Activated T-cell treated with anti-CD3 and anti-CD28 coated beads, Interleukin-2, amount 50 U/mL, for 4 hours (primary cell): Measurements from ENCODE around the gene MRPL11. TPM values are rescaled to one million over a fixed set of nuclear protein-coding genes. Genes with fewer than 3 reads are reported as not detected.

Experiments
- ATAC-seq, 2 donors: fragments of 200-7000 bp; cut with Tn5 transposase; one replicate each; pipeline ENCODE4 v1.10.0; 2021
- DNase-seq: peaks from one replicate; pipeline ENCODE4 v3.0.0-alpha.2; 2020
- H3K27me3 Mint-ChIP-seq: one replicate; pipeline ENCODE4 v1.8.0; 2021; ENCODE audit warnings: low read depth, mixed read lengths
- H3K36me3 Mint-ChIP-seq: one replicate; pipeline ENCODE4 v1.8.0; 2022; ENCODE audit warnings: mixed read lengths; ENCODE audit not compliant: insufficient read depth
- H3K4me1 Mint-ChIP-seq: one replicate; pipeline ENCODE4 v1.8.0; 2021; ENCODE audit warnings: low read depth, mixed read lengths
- H3K4me3 Mint-ChIP-seq: one replicate; pipeline ENCODE4 v1.8.0; 2021; ENCODE audit warnings: mild to moderate bottlenecking, moderate library complexity, mixed read lengths
- H3K9me3 Mint-ChIP-seq: one replicate; pipeline ENCODE4 v1.8.0; 2021; ENCODE audit warnings: mixed read lengths
- total RNA-seq, 3 donors: library from RNA; stranded (reverse); gene quantifications; one replicate each; pipeline ENCODE4 v1.2.1, GENCODE V29; 2021

Gene MRPL11
- total RNA-seq, 3 donors from 2014 or later = 124 to 141 (median 129) TPM

DNA sequence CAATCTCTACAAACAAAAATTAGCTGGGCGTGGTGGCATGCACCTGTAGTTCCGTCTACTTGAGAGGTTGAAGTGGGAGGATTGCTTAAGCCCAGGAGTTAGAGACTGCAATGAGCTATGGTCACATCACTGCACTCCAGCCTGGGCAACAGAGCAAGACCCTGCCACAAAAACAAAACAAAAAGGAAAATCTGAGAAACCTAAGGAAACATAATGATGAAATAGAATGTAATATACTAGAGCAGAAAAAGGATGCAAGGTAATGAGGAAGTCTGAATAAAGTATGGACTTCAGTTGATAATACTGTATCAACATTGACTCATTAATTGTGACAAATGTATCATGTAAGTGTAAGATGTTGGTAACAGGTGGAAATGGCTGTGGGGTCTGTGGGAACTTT is 9.7 kb downstream of the MRPL11 start:
- ATAC-seq (no peak), DNase-seq (no peak)
- Mint-ChIP-seq H3K4me3 (no peak overlapping the region), H3K9me3 (no peaks in the 10 kb centered on the region), H3K4me1 (no peaks in the 10 kb centered on the region), H3K36me3 (peaks cover 5% of the 10 kb centered on the region), H3K27me3 (peaks cover 4% of the 10 kb centered on the region)

DNA sequence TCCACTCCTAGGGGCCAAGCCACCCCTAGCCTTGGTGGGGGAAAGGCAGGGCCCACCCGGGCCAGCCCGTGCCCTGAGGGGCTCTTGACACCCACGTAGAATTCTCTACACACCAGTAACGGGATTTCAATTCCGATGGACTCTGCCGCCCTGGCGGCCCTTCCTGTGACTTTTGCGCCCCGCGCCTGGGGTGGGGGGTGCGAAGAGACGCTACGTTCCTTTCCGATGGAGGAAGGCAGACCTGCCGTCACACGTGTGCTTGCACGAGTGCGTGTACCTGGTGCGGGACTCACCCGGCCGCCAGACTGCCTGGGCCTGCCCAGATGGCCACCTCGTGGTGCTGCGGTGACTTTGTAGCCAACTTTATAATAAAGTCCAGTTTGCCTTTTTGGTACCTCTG is 12.3 kb downstream of the MRPL11 start:
- no peak for DNase-seq
- H3K36me3 Mint-ChIP-seq = peaks cover 2% of the 10 kb centered on the region
- ATAC-seq = no peak
- H3K27me3 Mint-ChIP-seq = peaks cover 4% of the 10 kb centered on the region
- H3K4me3 Mint-ChIP-seq = no peak overlapping the region
- H3K4me1 Mint-ChIP-seq = peaks cover 3% of the 10 kb centered on the region
- no peaks in the 10 kb centered on the region for H3K9me3 Mint-ChIP-seq

GRCh38 chr11:66421492-66422205 is 17.0 kb downstream of the MRPL11 start:
- peak; percentile 87 for DNase-seq
- H3K27me3 Mint-ChIP-seq = peaks cover 31% of the 10 kb centered on the region
- no peak overlapping the region for H3K4me3 Mint-ChIP-seq
- no peaks in the 10 kb centered on the region for H3K36me3 Mint-ChIP-seq
- H3K4me1 Mint-ChIP-seq = peaks cover 30% of the 10 kb centered on the region
- H3K9me3 Mint-ChIP-seq = peaks cover 7% of the 10 kb centered on the region
- peak; percentile 59 to 63 for ATAC-seq

GRCh38 chr11:66420671-66421476 is 17.8 kb downstream of the MRPL11 start, which contains the start of gene NPAS4:
NPAS4 (plus strand) TSS chr11:66421035; CDS start chr11:66421180, 145 bp downstream.
- Mint-ChIP-seq H3K9me3 (peaks cover 7% of the 10 kb centered on the region), H3K4me3 (no peak within 1 kb of the TSS), H3K27me3 (peaks cover 39% of the 10 kb centered on the region), H3K36me3 (no peaks in the 10 kb centered on the region), H3K4me1 (peaks cover 32% of the 10 kb centered on the region)
- no peak for DNase-seq
- ATAC-seq = no peak

- DNase-seq (no peak), ATAC-seq (no peak)
- Mint-ChIP-seq H3K27me3 (peaks cover 46% of the 10 kb centered on the region), H3K4me1 (peaks cover 32% of the 10 kb centered on the region), H3K36me3 (no peaks in the 10 kb centered on the region), H3K9me3 (peaks cover 7% of the 10 kb centered on the region), H3K4me3 (no peak overlapping the region)
Measured at GRCh38 chr11:66419825-66420224, 18.8 kb downstream of the MRPL11 start.

GRCh38 chr11:66418986-66419308 is 19.7 kb downstream of the MRPL11 start:
- ATAC-seq = no peak
- H3K4me1 Mint-ChIP-seq = peaks cover 32% of the 10 kb centered on the region
- no peak for DNase-seq
- H3K36me3 Mint-ChIP-seq = no peaks in the 10 kb centered on the region
- H3K27me3 Mint-ChIP-seq = peaks cover 53% of the 10 kb centered on the region
- H3K9me3 Mint-ChIP-seq = peaks cover 7% of the 10 kb centered on the region
- H3K4me3 Mint-ChIP-seq = no peak overlapping the region

GRCh38 chr11:66418168-66418985 is 20.3 kb downstream of the MRPL11 start:
- Mint-ChIP-seq H3K36me3 (no peaks in the 10 kb centered on the region), H3K4me3 (peak overlapping the region; percentile 67), H3K27me3 (peaks cover 57% of the 10 kb centered on the region), H3K9me3 (peaks cover 7% of the 10 kb centered on the region), H3K4me1 (peaks cover 32% of the 10 kb centered on the region)
- DNase-seq (peak; percentile 49), ATAC-seq (peak; percentile 87 to 91)

GRCh38 chr11:66417000-66417399 is 21.6 kb downstream of the MRPL11 start:
- Mint-ChIP-seq H3K36me3 (no peaks in the 10 kb centered on the region), H3K4me3 (no peak overlapping the region), H3K9me3 (peaks cover 7% of the 10 kb centered on the region), H3K4me1 (peaks cover 32% of the 10 kb centered on the region), H3K27me3 (peaks cover 65% of the 10 kb centered on the region)
- ATAC-seq (no peak), DNase-seq (no peak)

GRCh38 chr11:66415423-66415822 is 23.2 kb downstream of the MRPL11 start:
- peaks cover 28% of the 10 kb centered on the region for H3K4me1 Mint-ChIP-seq
- no peak overlapping the region for H3K4me3 Mint-ChIP-seq
- DNase-seq (no peak), ATAC-seq (no peak)
- H3K9me3 Mint-ChIP-seq = peaks cover 7% of the 10 kb centered on the region
- no peaks in the 10 kb centered on the region for H3K36me3 Mint-ChIP-seq
- peaks cover 69% of the 10 kb centered on the region for H3K27me3 Mint-ChIP-seq

DNA sequence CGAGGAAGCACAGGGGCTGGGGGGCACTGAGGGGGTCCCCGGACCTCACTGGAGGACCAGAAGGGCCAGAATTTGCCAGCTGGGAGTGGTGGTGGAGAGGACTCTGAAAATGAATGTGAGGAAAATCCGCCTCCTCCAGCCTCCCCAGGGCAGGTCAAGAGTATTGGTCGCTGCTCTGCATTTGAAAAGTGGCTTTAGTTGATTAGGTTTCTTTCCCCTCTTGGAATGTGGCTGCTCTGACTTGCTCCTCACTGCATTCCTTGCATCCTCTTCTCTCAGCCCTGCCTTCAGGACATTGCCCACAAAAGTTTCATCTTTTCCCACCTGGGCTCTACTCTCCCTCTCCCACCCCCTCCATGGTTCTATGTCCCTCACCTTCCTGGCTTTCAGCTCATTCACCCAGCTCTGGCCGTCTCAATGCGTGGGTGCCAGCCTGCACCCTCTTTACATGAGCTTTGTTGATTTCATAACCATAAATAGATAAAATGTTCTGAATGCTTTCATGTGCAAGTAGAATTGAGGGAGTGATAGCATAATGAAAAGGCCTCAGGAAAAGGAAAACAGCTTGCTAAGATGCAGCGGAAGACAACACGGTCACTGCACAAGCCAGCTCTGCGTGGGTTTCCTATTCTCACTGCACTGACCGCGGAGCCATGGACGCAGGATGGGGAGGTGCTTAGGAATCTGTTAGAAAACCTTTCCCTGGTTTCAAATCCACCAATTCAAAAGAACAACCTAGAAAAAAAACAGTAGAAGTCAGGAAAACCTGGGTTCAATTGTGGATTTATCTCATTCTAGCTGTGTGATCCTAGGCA is 24.3 kb downstream of the MRPL11 start:
- peaks cover 7% of the 10 kb centered on the region for H3K9me3 Mint-ChIP-seq
- H3K27me3 Mint-ChIP-seq = peaks cover 74% of the 10 kb centered on the region
- ATAC-seq = no peak

DNA sequence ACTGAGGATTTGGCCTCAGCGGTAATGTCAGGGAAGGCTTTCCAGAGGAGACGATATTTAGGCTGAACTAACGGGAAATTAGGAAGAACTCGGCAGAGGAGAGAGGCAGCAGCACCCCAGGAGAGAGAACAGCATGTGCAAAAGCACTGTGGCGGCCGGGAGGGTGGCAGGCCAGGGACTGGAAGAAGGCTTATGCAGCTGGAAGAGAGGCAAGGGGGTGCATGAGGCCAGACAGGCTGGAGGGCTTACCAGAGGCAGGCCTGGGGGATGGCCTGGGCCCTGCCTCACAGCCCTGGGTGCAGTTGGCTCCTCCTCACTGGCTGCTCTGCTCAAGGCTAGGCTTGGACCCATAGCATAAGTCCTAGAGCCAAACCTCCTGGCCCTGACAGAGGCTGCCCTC is 25.5 kb downstream of the MRPL11 start:
- ATAC-seq = no peak
- peaks cover 66% of the 10 kb centered on the region for H3K27me3 Mint-ChIP-seq
- no peak overlapping the region for H3K4me3 Mint-ChIP-seq
- no peaks in the 10 kb centered on the region for H3K36me3 Mint-ChIP-seq
- H3K9me3 Mint-ChIP-seq = peaks cover 3% of the 10 kb centered on the region
- no peak for DNase-seq
- peaks cover 18% of the 10 kb centered on the region for H3K4me1 Mint-ChIP-seq

More for the DNA sequence above, 24.3 kb downstream of the MRPL11 start:
- DNase-seq = no peak
- Mint-ChIP-seq H3K4me1 (peaks cover 27% of the 10 kb centered on the region), H3K36me3 (no peaks in the 10 kb centered on the region), H3K4me3 (no peak overlapping the region)

- no peak for DNase-seq
- Mint-ChIP-seq H3K27me3 (peaks cover 55% of the 10 kb centered on the region), H3K9me3 (no peaks in the 10 kb centered on the region), H3K4me1 (peaks cover 8% of the 10 kb centered on the region), H3K36me3 (no peaks in the 10 kb centered on the region), H3K4me3 (no peak overlapping the region)
- no peak for ATAC-seq
Measured at GRCh38 chr11:66412110-66412509, 26.5 kb downstream of the MRPL11 start.

- no peak overlapping the region for H3K4me3 Mint-ChIP-seq
- DNase-seq (no peak), ATAC-seq (no peak)
- peaks cover 2% of the 10 kb centered on the region for H3K4me1 Mint-ChIP-seq
- H3K9me3 Mint-ChIP-seq = no peaks in the 10 kb centered on the region
- peaks cover 47% of the 10 kb centered on the region for H3K27me3 Mint-ChIP-seq
- no peaks in the 10 kb centered on the region for H3K36me3 Mint-ChIP-seq
Measured at GRCh38 chr11:66411323-66411722, 27.3 kb downstream of the MRPL11 start.

DNA sequence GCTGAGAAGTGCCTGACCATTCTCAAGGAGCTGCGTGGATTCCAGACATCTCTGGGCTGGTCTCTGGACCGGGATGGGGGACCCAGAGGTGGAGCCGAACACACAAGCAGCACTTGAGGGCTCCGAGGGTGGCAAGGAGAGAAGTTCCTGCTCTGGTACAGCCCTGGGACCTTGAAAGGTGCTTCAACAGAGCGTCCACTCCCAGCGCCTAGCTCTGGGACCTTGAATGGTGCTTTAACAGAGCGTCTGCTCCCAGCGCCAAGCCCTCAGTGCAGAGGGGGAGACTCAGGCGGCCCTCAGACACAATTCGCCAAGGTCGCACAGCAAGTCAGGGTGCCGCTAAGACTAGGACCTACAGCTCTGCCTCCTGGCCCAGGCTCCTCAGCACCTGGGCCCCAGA is 28.5 kb downstream of the MRPL11 start:
- no peaks in the 10 kb centered on the region for H3K36me3 Mint-ChIP-seq
- ATAC-seq (no peak), DNase-seq (no peak)
- peaks cover 43% of the 10 kb centered on the region for H3K27me3 Mint-ChIP-seq
- no peak overlapping the region for H3K4me3 Mint-ChIP-seq
- H3K9me3 Mint-ChIP-seq = no peaks in the 10 kb centered on the region
- H3K4me1 Mint-ChIP-seq = peaks cover 2% of the 10 kb centered on the region
